HCT116 (cell line): ENCODE results near the gene UMOD. TPM values are rescaled to one million over a fixed set of nuclear protein-coding genes. Genes with fewer than 3 reads are reported as not detected.

ENCODE experiments used
- ATAC-seq: fragments of 200-7000 bp; cut with Tn5 transposase; 2 replicates; pipeline ENCODE4 v1.9.1; 2020; ENCODE audit warnings: mild to moderate bottlenecking, moderate library complexity
- BruUV-seq: library from RNA; stranded (reverse); fragments of 400-500 nt; replicated peaks from 2 replicates; lab custom pipeline; 2021; lab: Mats Ljungman, UMichigan
- CTCF ChIA-PET: fragments of 300-600 bp; sonication (Branson Sonifier 250); formaldehyde crosslinking; loops from one replicate; lab custom pipeline; 2021; ENCODE audit warnings: antibody characterized with exemption; lab: Charles Lee
- POLR2A ChIA-PET: fragments of 300-600, 350-600 bp; sonication (Branson Sonifier 250); formaldehyde crosslinking; loops from one replicate; lab custom pipeline; 2021; ENCODE audit warnings: antibody characterized with exemption; lab: Charles Lee
- RAD21 ChIA-PET, 2 experiments: fragments of 300-600 bp; sonication (Branson Sonifier 250); formaldehyde crosslinking; loops; one replicate each; lab custom pipeline; 2023; ENCODE audit warnings: low total read pairs in 2 of 2; ENCODE audit not compliant: uncharacterized antibody in 2 of 2, unreplicated experiment in 2 of 2, low non-redundant PET in 1 of 2; lab: Charles Lee
- DNase-seq: peaks from one replicate; pipeline ENCODE4 v3.0.0-alpha.2; 2010; ENCODE audit warnings: low read depth, low spot score
- H2AFZ ChIP-seq: fragments of 200-600 bp; shearing (Covaris generic), sonication (generic); 2 replicates; pipeline ENCODE4 v1.6.1; 2017; ENCODE audit warnings: low read depth, mixed run types, mixed read lengths, antibody characterized with exemption, low read length; ENCODE audit not compliant: poor library complexity, severe bottlenecking
- H3K27ac ChIP-seq: 2 replicates; pipeline ENCODE4 v1.5.1; 2012; ENCODE audit warnings: low read depth, low read length
- H3K27me3 ChIP-seq: fragments of 200-600 bp; sonication (generic); 2 replicates; pipeline ENCODE4 v1.6.1; 2016; ENCODE audit warnings: mixed run types, low read length, mixed read lengths; ENCODE audit not compliant: insufficient read depth
- H3K36me3 ChIP-seq, 2 experiments: fragments of 200-500 bp in 1 of 2; fragments of 200-600 bp in 1 of 2; sonication (Bioruptor generic) in 1 of 2; sonication (generic) in 1 of 2; 2 replicates each; pipeline versions ENCODE4 v1.5.1 to v1.6.1; 2014 to 2016; ENCODE audit warnings: low read length in 2 of 2, inconsistent platforms in 1 of 2, mixed read lengths in 1 of 2, mixed run types in 1 of 2; ENCODE audit not compliant: insufficient read depth in 2 of 2, control insufficient read depth in 1 of 2
- H3K4me1 ChIP-seq, 2 experiments: fragments of 200-600 bp in 1 of 2; sonication (generic) in 1 of 2; 2 replicates each; pipeline versions ENCODE4 v1.5.1 to v1.6.1; 2012 to 2017; ENCODE audit warnings: low read length in 2 of 2, inconsistent platforms in 1 of 2, mild to moderate bottlenecking in 1 of 2, mixed read lengths in 1 of 2, mixed run types in 1 of 2, moderate library complexity in 1 of 2; ENCODE audit not compliant: insufficient read depth in 2 of 2, control insufficient read depth in 1 of 2
- H3K4me2 ChIP-seq: fragments of 200-600 bp; sonication (generic); 2 replicates; pipeline ENCODE4 v1.6.1; 2017; ENCODE audit warnings: mixed run types, low read length, mixed read lengths
- H3K4me3 ChIP-seq, 2 experiments: fragments of 200-600 bp in 1 of 2; sonication (generic) in 1 of 2; replicated peaks in 1 of 2; 2 replicates each; pipeline ENCODE4 v1.5.1; 2011 to 2016; ENCODE audit warnings: low read length in 2 of 2, control low read depth in 1 of 2, low read depth in 1 of 2, mild to moderate bottlenecking in 1 of 2, mixed read lengths in 1 of 2, mixed run types in 1 of 2
- H3K79me2 ChIP-seq: fragments of 200-600 bp; sonication (generic); 2 replicates; pipeline ENCODE4 v1.6.1; 2017; ENCODE audit warnings: mild to moderate bottlenecking, mixed run types, low read length, moderate library complexity, mixed read lengths; ENCODE audit not compliant: insufficient read depth
- H3K9ac ChIP-seq: fragments of 200-600 bp; sonication (generic); 2 replicates; pipeline ENCODE4 v1.6.1; 2016; ENCODE audit warnings: low read length, mixed read lengths
- H3K9me2 ChIP-seq: fragments of 200-600 bp; sonication (generic), shearing (Covaris generic); 2 replicates; pipeline ENCODE4 v1.6.1; 2017; ENCODE audit warnings: mixed run types, mild to moderate bottlenecking, moderate library complexity; ENCODE audit not compliant: insufficient read depth
- H3K9me3 ChIP-seq, 2 experiments: fragments of 200-500 bp in 1 of 2; fragments of 200-600 bp in 1 of 2; sonication (Bioruptor generic) in 1 of 2; sonication (generic) in 1 of 2; 2 replicates each; pipeline ENCODE4 v1.6.1; 2014 to 2017; ENCODE audit warnings: low read length in 2 of 2, mixed read lengths in 2 of 2, inconsistent platforms in 1 of 2, low read depth in 1 of 2, mild to moderate bottlenecking in 1 of 2, mixed run types in 1 of 2, moderate library complexity in 1 of 2; ENCODE audit not compliant: control insufficient read depth in 1 of 2, insufficient read depth in 1 of 2
- H4K20me1 ChIP-seq: fragments of 200-600 bp; sonication (generic), shearing (Covaris generic); 2 replicates; pipeline ENCODE4 v1.6.1; 2017; ENCODE audit warnings: mixed run types, mild to moderate bottlenecking, moderate library complexity; ENCODE audit not compliant: insufficient read depth
- CTCF ChIP-seq, 3 experiments: fragments of 200-600 bp in 1 of 3; sonication (generic) in 1 of 3; IDR thresholded peaks in 2 of 3; conservative IDR thresholded peaks in 1 of 3; 2 replicates each; pipeline ENCODE4 v1.5.1; 2012 to 2017; ENCODE audit warnings: low read depth in 2 of 3, low read length in 2 of 3, antibody characterized with exemption in 1 of 3, borderline replicate concordance in 1 of 3, control low read depth in 1 of 3, mild to moderate bottlenecking in 1 of 3, mixed read lengths in 1 of 3, mixed run types in 1 of 3, moderate library complexity in 1 of 3; ENCODE audit not compliant: insufficient read depth in 1 of 3
- POLR2AphosphoS5 ChIP-seq: IDR thresholded peaks from 2 replicates; pipeline ENCODE4 v1.6.1; 2011; ENCODE audit warnings: mild to moderate bottlenecking, low read depth, low read length, moderate library complexity
- intact Hi-C: fragments of 100-400 bp; cut with micrococcal nuclease; formaldehyde crosslinking; loops from 2 replicates; pipeline ENCODE4 v1.10.0; 2022
- total RNA-seq: library from RNA; stranded (reverse); gene quantifications from one replicate; pipeline ENCODE4 v1.2.1, GENCODE V29; 2021; ENCODE audit not compliant: unreplicated experiment

Gene UMOD
- total RNA-seq, 1 experiment from 2014 or later = not detected

- Histone ChIP-seq H4K20me1 (no peaks in the 10 kb centered on the region), H2AFZ (no peak overlapping the region), H3K9ac (no peak overlapping the region), H3K79me2 (no peaks in the 10 kb centered on the region)
- CTCF ChIA-PET = interaction anchor here (1.3 kb wide), 1 partner anchor 12 kb away, joined by 4 read pairs; no protein-coding TSS in a partner anchor
- BruUV-seq = no TSS peak
- TF ChIP-seq POLR2AphosphoS5 = no peak
- TF ChIP-seq, all 23 proteins: peak for 0
- Histone ChIP-seq H3K27me3 (peaks cover 5% of the 10 kb centered on the region; the same call in 1 of the 2 replicates), H3K36me3 (no peaks in the 10 kb centered on the region), H3K4me2 (no peak overlapping the region), H3K4me3 (no peak overlapping the region), H3K9me2 (no peaks in the 10 kb centered on the region), H3K4me1 (no peaks in the 10 kb centered on the region; a peak in 1 of 4 replicates), H3K9me3 (no peaks in the 10 kb centered on the region), H3K27ac (no peak overlapping the region)
- POLR2A ChIA-PET = no interaction called here
- DNase-seq (no peak), ATAC-seq (no peak)
- RAD21 ChIA-PET = no interaction called here
- intact Hi-C loops = no loop called here
Measured at GRCh38 chr16:20397468-20398074, 45.1 kb upstream of the UMOD start.

GRCh38 chr16:20396846-20397467 is 44.4 kb upstream of the UMOD start:
- ChIA-PET RAD21 (no interaction called here), CTCF (interaction anchor here (1.3 kb wide), 1 partner anchor 11 kb away, joined by 4 read pairs; no protein-coding TSS in a partner anchor)
- H3K9me3 ChIP-seq = no peaks in the 10 kb centered on the region
- no peaks in the 10 kb centered on the region; a peak in 1 of 4 replicates for H3K4me1 ChIP-seq
- peaks cover 8% of the 10 kb centered on the region; the same call in 1 of the 2 replicates for H3K27me3 ChIP-seq
- BruUV-seq = no TSS peak
- H3K4me3 ChIP-seq = no peak overlapping the region
- TF ChIP-seq CTCF (IDR thresholded peaks at IDR 0.05 in 2 of 3, conservative IDR thresholded peaks at IDR 0.05 in 1 of 3; ENCODE audit: borderline replicate concordance in 1 of 3, insufficient read depth in 1 of 3, low read depth in 2 of 3, low read length in 2 of 3) = no peak
- TF ChIP-seq, all 23 proteins: peak for 0
- Histone ChIP-seq H3K27ac (no peak overlapping the region), H3K9me2 (no peaks in the 10 kb centered on the region), H3K4me2 (no peak overlapping the region), H4K20me1 (no peaks in the 10 kb centered on the region), H3K9ac (no peak overlapping the region), H3K79me2 (no peaks in the 10 kb centered on the region), H3K36me3 (no peaks in the 10 kb centered on the region), H2AFZ (no peak overlapping the region)
- ATAC-seq (no peak), DNase-seq (no peak)
- POLR2A ChIA-PET = no interaction called here
- intact Hi-C loops = no loop called here
